Esophagus muscularis mucosa (tissue), 3 donors: ENCODE data around the gene PDXP.
"Not testable (repeated sequence)": the region's sequence is repeated elsewhere in the genome, so short reads cannot be mapped to it uniquely, and the experiment has no call there.

Source experiments
- CTCF ChIP-seq, 3 experiments: fragments of 200-600 bp in 2 of 3; fragments of 450-650 bp in 1 of 3; sonication (generic) in 2 of 3; IDR thresholded peaks; one replicate each; pipeline ENCODE4 v1.5.1; 2017 to 2019; ENCODE audit warnings: antibody characterized with exemption in 3 of 3, mild to moderate bottlenecking in 2 of 3, moderate library complexity in 1 of 3
- POLR2A ChIP-seq: fragments of 450-650 bp; IDR thresholded peaks from one replicate; pipeline ENCODE4 v1.6.1; 2017; ENCODE audit warnings: antibody characterized with exemption, moderate library complexity, mild to moderate bottlenecking, low read depth
- POLR2AphosphoS5 ChIP-seq, 2 donors: sonication (generic); formaldehyde crosslinking; IDR thresholded peaks; one replicate each; pipeline ENCODE4 v1.6.1; 2017; ENCODE audit warnings: antibody characterized with exemption in 2 of 2

- TF ChIP-seq POLR2AphosphoS5 (IDR thresholded peaks at IDR 0.05); CTCF (IDR thresholded peaks at IDR 0.05); POLR2A: not testable (repeated sequence)
Measured at GRCh38 chr22:37694131-37694530, 35.6 kb downstream of the PDXP start.
